Activated CD4-positive, CD25-positive, alpha-beta regulatory T cell treated with anti-CD3 and anti-CD28 coated beads, Interleukin-2, amount 50 U/mL, for 24 hours (primary cell): ENCODE results near the gene LPO.

Source experiments
- ATAC-seq, 2 donors: fragments of 150-1000 bp; cut with Tn5 transposase; one replicate each; pipeline ENCODE4 v1.10.0; 2021; ENCODE audit warnings: mild to moderate bottlenecking in 1 of 2, moderate library complexity in 1 of 2

Gene LPO

DNA sequence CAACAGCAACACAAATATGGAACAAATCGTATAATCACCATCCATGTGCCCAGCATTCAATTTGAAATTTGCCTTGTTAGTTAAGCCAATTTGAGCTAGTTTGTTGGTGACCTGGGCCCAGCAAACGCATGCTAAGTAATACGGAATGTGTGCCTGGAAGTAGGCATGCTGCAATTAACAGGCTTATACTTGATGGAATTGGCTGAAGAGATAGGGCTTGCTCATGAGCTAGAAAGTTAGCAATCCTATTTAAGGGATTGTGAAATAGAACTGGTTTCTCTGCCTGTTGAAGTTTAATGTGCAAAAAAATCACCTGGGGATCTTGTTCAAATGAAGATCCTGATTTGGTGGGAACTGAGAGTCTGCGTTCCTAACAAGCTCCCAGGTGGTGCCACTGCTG is 8.5 kb upstream of the LPO start:
- no peak for ATAC-seq

DNA sequence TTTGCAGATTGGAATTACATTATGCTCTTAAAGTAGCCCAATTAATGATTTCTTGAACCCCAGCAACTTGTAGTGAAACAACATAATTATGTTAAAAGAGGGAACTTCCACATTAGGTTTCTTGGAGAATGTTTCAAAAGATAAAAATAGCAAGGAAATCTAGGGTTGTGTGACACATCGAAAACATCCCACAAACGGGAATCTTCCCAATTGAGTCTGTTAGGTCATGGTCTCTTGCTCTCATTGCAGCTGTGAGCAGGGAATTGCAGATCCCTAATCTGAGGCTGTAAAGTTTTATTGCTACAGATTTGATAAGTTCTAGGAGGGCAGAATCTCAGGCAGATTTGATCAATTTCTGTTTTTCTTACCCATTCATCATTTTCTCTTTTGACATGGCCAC is 6.7 kb upstream of the LPO start:
- ATAC-seq, result no peak

DNA sequence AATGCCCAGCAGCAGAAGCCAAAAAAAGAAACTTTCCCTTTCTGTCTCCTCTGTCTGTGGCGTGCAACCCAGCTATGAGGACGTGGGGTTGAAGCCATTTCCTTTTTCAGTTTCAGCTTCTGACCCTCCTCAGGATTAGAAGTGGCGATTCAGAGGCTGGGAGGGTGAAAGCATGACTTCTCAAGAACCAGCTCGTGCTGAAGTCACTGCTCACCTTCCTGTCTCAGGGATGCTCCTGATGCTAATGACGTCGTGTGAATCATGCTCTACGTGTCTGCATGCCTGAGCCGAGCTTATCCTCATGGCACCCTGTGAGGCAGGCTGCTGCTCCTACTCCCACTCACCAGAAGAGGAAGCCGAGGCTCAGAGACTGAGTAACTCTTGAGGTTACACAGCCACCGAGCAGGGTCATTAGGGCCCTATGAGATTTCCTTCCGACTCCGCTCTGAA is 5.7 kb upstream of the LPO start:
- peak; percentile 76 to 78 for ATAC-seq

DNA sequence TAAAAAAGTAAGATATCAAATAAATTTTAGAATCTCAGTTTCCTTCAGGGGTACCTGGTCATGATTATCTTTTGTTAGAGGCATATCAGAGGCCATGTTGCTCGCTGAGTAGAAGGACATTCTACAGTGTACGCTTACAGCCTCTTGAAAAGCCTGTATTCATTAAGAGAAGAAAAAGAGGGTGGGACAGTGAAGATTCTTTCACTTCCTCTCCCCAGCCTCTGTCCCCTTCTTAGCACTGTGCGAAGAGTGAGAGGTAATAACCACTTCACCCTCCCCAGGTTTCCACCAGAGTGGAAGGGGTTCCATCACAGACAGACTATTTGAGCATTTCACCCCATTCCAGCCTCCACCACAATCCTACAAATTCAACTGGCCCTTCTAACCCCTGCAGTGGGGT is 4.8 kb upstream of the LPO start:
- no peak for ATAC-seq

DNA sequence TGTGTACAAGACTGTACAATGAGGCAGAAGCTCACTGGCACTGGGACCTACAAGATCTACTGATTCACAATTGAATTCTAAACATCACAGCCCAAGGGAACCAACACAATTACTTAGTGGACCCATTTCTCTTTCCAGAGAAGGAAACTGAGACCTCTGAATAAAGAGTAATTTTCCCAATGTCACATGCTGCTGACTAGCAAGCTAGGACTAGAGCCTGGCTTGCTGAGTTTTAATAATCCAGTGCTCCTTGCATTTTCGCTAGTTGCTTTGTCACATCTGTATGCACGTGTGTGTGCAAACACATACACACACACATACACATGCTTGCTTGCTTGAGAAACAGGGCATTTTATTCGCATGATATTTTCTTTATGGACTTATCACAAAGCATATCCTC is 3.9 kb upstream of the LPO start:
- no peak for ATAC-seq

DNA sequence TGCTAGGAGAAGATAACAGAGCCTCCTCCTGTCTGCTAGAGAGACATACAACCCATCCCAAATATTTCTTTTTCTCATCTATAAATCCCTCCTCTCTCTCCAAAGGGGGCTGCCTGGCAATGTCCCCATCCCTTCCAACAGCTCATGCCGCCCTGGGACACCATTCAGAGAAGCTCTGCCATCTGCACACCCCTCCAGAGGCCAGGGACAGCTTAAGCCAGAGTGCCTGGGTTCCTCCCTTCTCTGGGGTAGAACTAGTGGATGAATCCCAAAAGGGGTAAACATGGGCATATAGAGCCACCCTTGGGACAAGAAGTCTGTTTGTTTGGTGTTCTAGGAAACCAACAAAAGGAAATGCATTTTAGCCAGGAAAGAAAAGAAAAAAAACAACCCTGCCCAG is 2.6 kb upstream of the LPO start:
- ATAC-seq, result no peak

DNA sequence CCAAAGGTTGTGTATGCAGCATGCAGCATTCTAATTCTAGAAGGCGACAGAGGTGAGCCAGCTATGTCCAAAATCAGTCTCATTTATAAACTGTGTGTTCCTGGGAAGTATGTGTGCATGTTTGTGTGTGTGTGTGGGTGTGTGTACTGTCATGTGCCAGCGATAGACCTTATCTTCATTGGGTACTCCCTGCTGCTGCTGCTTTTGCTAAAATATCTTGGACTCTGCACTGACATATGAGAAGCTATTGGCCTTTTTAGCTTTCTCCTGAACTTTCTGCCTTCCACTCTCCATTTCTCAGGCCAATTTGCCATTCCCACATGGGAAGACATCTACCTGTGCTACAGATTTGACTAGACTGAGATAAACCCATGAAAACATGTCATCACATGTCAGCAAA is 2.0 kb upstream of the LPO start:
- ATAC-seq, result no peak

DNA sequence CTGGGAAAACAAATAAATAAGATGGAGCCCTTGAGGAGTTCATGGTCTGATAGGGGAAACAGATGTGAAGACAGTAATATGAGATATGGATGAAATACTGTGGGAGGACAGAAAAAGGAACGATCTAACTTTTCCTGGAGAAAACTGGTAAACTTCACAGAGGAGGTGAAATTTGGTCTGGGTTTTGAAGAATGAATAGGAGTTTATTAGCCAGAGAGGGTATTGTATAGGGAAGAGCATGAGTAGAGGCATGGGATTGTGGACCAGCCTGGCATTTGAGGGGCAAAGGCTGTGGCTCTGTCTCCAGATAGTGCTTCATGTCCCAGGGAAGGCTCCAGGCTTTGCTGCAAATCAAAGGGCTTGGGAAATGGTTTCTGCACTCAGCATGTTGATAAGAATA is 1.6 kb downstream of the LPO start:
- no peak for ATAC-seq

DNA sequence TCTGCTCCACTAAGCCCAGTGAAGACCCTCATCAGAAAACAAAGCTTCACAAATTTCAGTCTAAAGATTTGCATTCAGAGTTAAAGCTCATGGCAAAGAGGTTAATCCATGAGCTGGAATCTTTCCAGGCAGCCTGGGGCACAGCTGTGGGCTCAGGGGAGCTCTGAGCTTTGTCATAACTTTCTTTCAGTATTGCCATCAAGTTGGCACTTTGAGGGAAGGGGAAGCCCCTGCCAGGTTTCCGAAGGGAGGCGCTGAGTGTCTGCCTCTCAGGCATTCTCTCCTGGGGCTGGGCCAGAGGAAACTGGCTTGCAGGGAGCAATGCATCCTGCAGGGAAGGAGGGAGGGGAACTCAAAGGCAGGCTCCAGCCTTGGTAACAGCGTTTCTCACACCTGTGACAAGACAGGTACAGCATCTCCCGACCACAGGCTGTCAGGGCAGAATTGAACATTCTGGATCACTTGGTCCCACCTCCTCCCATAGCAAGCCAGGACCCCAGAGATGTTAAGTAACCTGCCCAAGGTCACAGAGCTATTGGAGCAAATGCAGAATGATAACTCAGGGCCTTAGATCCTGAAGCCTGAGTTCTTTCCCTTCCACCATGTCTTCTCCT is 3.9 kb downstream of the LPO start:
- ATAC-seq, result peak in 1 of 2 donors; percentile 43

DNA sequence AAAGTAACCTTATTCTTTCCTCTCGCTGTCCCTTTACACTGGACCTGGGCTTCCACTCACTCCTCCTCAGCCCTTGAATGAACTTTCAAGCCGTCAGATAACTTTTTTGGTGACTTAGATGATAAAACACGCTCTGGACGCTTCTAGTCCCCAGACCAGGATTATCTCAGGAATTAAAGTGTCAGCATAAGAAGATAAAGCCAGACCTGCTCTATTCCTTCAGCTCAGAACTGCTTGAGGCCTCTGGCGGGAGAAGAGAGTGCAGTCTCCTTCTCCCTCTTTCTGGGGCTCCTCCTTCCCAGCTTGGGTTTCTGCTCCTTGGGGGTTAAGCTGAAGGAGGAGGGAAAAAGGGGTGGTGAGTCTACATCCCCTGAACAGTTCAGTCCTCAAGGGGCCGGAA is 6.6 kb downstream of the LPO start:
- ATAC-seq, result no peak

DNA sequence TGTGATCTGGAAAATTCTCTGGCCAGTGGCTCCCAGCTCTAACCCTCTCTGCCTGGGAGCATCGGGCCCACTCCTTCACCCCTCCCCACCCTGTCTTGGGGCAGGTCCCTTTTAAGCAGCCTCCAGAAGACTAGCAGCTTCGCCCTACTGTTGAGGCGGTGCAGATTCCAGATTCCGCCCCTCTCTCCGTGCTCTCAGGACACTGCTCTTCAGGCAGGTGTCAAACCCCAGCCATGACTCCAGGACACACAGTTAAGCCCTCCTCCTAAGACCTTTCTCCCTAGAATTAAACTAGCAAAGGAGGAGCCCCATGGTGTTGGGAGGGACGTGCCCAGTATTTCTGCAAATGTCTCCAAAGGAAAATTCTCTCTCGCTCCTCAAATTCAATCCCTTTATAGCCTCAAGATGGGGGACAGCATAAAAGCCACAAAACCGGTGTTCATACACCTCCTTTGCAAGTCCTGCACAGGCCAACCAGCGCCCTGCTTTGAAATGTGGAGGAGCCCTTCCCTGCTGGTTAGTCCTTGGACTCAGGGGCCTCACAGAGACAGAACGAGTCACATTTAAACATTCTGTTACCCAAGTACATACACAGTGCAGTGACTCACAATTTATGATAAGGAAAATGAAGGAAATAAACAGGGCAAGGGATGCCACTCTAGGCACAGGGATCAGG is 7.2 kb downstream of the LPO start:
- no peak for ATAC-seq

DNA sequence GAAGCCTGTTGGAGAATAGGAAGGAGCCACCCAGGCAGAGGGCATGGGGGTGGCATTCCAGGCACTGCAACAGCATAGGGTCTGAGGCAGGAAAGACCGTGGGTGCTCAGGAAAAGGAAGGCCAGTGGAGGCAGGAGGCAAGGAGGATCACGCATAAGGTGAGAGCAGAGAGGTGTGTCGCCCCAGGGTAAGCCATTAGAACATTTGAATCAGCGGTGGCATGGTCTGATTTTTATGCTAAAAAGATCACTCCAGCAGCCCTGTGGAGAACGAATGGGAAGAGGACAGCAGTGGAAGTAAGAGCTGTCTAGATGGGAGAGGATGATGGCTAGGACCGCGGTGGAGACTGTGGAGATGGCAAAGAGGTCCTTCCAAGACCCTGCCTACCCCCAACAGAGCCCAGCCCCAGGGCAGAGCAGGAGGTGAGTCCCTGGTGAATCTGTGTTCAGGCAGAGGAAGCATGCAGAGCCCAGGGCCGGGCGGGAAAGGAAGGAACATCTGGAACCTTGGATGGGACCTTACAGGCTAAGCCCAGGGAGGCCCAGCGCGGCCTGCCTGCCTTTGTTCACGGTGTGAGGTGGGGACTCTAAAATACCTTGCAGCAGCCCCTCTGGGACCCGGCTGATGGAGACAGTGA is 7.8 kb downstream of the LPO start:
- ATAC-seq, result no peak

DNA sequence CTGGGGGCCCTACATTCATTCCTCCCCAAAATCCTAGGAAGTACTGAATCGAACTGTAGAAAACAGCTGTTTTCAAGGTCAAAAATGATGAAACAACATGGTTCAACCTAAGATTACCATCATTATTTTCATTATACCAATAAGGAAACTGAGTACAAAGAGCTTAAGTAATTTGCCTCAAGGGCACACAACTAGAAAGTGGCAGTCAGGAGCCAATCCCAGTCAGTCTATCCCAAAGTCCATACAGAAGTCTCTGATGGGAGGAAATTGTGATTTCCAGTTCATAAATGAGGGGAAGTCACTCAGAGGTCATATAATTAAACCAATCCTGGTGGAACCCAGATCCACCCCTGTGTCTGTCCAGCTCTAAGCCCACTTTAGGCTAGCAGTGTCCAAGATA is 8.4 kb downstream of the LPO start:
- ATAC-seq, result no peak

DNA sequence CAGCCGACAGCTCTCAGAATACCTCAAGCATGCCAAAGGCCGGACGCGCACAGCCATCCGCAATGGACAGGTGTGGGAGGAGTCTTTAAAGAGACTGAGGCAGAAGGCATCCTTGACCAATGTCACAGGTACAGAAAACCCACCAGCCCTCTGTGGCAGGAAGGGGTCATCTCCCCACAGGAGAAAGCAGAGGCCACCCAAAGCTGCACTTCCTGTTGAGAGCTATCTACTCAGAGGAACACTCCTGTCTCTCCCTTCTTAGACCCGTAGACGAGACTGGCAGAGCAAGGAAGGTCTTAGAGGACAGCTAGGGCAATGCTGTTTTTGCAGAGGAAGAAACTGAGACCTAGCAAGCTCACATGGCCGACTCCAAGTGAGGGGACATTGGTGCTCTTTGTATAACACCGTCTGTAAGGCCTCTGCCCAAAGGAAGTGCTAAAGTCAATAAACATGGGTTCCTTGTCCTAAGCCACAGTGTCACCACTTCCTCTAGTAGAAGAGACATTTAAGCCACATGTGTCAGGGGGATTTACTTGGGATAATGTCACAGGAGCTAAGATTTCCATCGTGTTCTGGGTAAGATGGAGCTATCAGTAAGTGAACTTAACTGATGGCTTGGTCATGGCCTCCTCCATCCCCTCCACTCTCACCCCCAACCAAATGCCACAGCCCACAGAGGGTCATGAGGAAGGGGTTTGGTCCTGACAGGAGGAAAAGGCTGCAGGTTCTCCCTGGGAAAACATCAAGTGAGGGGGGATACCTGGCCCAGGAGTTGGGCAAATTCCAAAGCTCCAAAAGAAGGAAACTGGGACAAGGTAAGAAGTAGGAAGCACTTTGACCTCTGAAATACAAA is 9.4 kb downstream of the LPO start:
- ATAC-seq, result no peak

DNA sequence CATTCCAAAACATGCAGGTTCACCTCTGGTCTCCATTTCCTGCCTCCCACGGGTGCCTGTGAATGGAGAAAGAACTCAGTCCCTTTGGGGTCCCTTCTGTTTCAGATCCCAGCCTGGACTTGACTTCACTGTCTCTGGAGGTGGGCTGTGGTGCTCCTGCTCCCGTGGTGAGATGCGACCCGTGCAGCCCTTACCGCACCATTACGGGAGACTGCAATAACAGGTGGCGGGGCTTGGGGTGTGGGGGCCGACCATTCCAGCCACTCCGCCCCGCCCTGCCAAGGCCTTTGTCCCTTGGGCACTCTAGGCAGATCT is 10.5 kb downstream of the LPO start:
- ATAC-seq, result no peak

DNA sequence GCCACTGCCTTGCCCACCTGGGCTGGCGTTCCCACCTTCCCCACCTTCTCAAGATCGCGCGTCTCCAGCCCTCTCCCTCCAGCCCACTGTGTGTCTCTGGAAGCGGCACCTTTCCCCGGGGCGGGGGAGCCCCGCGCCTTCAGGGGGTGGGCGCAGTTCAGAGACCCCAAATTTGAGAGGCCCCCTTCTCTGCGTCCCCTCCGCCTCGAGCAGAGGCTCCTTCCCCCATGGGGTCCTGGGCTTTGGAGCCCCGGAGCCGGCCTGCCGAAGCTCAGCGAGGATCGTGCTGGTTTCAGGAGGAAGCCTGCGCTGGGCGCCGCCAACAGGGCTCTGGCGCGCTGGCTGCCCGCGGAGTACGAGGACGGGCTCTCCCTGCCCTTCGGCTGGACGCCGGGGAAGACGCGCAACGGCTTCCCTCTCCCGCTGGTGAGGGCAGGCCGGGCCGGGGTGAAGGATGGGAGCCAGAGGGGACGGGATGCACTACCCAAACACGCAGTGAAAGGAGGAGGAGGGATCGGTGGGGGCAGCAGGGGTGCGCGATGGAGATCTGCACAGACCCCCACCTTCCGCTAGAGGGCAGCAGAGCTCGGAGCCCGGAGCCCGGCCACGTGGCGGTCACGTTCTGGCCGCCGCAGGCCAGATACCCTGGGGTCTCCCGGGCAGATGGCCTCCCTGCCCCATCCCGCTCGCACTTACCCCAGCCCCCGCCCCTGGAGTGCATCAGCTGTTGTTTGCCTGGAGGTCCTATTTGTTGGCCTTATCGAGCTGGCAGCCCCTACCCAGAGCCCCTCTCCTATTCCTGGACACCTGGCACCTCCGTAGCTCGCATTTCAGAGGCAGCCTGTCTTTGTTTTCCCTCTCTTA is 11.1 kb downstream of the LPO start:
- peak; percentile 84 to 92 for ATAC-seq

DNA sequence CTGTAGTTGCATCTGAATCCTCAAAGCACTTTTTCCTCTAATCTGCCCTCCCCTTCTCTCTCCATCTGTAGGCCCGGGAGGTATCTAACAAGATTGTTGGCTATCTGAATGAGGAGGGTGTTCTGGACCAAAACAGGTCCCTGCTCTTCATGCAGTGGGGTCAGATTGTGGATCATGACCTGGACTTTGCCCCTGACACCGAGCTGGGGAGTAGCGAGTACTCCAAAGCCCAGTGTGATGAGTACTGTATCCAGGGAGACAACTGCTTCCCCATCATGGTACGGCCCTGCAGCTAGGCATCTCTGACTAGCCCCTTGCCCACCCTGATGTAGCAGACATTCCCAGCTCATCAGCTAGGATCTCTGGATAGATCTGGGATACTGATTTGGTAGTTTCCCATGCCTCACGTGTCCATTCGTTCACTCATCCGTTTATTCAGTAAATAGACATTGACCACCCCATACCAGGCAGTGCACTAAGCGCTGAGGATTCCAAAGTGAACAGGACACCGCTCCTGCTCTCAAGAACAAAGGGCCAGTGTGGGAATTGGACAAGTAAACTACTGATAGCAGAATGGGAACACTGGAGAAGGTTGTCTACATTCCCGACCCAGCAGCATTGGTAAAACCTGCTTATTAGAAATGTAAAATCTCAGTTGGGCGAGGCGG is 12.1 kb downstream of the LPO start:
- no peak for ATAC-seq

DNA sequence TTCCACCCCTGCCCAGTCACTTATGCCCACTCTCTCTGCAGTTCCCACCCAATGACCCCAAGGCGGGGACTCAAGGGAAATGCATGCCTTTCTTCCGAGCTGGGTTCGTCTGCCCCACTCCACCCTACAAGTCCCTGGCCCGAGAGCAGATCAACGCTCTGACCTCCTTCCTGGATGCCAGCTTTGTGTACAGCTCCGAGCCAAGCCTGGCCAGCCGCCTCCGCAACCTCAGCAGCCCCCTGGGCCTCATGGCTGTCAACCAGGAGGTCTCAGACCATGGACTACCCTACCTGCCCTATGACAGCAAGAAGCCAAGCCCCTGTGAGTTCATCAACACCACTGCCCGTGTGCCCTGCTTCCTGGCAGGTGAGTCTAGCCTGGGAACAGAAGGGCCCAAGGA is 13.8 kb downstream of the LPO start:
- ATAC-seq, result no peak

DNA sequence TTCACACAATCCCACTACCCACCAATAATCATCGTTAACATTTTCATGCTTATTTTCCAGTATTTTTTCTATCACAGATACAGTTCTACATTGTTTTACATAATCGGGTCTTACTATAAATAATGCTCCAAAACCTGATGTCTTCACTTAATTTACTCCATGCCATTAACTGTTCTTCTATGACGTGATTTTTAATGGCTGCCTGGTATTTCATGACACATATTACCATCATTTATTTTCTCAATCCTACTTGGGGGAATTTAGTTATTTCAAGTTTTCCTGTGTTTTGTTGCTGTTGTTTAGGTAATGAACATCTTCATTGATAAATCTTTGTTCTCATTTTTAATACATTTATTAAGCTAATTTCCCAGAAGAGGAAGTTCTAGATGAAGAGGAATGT is 14.7 kb downstream of the LPO start:
- ATAC-seq, result no peak

DNA sequence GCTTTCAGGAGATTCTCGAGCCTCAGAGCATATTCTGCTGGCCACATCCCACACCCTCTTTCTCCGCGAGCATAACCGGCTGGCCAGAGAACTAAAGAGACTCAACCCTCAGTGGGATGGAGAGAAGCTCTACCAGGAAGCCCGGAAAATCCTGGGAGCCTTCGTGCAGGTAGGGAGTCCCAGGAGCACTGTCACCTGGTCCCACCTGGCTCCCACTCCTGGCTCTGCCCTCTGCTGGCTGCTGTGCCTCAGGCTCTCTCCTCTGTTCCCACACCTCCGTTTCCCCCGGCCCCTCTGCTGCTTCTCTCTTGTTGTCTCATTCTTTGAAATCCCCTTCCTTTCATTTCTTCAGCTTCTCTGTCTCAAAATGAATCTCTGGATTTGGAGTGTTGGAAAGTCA is 16.4 kb downstream of the LPO start:
- peak in 1 of 2 donors; percentile 20 for ATAC-seq

DNA sequence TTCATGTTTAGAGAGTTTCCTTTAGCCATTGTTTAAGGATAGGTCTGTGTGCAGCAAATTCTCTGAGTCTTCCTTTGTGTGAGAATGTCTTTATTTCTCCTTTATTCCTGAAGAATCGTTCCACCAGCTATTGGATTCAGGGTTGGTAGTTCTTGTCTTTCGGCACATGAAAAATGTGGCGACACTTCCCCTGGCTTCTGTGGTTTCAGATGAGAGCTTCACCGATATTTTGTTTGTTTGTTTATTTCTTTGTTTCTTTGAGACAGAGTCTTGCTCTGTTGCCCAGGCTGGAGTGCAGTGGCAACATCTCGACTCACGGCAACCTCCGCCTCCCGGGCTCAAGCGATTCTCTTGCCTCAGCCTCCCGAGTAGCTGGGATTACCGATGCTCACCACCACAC is 23.8 kb downstream of the LPO start:
- no peak for ATAC-seq

DNA sequence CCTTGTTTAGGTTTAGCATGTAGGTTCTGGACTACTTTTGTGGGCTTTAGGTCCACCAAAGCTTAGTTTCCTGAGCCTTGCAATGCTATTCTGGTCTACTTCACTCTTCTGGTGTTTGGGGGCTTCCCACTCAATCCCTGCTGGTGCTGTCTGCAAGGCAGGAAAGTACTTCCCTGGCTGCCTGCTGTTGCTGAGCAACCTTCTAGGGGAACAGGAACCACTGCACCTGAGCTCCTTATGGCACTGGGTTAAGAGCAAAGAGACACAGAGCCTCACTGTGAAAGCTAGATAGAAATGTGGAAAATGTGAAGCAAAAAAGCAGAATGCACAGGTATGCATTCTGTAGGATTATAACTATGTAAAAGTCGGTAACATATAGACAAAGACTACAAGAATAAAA is 25.4 kb downstream of the LPO start:
- no peak for ATAC-seq
